RPMI8226 (cell line): Measurements from ENCODE around the gene LPP.

ENCODE experiments used
- DNase-seq: peaks from one replicate; pipeline ENCODE4 v3.0.0-alpha.2; 2015

LPP gene

GRCh38 chr3:188171682-188172467, 17.9 kb downstream of the LPP start:
- DNase-seq = no peak

GRCh38 chr3:188174317-188175044, 20.5 kb downstream of the LPP start:
- DNase-seq = no peak

DNA sequence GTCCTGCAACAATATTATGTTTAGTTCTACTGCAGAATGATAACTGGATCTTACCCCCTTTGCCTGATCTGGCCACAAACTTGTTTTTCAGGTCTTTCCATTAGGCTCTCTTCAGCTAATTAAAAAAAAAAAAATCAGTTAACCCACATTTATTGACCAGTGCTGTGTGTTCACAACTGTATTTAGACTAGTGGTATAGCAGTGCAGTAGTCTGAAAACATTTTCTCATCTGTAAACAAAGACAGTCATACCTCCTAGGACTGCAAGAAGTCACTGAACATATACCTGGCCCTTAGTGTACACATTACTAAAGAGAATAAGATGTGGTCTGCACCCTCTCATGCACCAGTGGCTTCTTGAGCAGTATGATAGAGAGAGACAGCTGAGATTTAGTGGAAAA, 22.5 kb downstream of the LPP start:
- DNase-seq = no peak

DNA sequence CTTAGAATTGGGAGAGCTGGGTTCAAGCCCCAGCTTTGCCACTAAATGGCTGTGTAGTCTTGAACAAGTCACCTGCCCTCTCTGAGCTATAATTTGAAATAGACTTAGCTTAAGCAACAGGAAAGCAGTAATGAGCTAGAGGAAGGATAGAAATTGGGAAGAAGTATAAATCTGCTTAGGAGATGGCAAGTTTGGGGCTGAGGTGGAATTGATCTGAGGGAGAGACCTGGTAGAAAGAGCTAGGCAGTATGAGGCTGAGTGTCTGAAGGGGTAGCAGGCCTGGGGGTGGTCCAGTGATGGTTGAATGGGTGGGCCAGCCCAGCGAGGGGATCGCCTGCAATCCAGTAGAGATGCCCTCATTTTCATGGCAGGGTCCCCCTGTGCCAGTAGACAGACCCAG, 22.9 kb downstream of the LPP start:
- DNase-seq = no peak

DNA sequence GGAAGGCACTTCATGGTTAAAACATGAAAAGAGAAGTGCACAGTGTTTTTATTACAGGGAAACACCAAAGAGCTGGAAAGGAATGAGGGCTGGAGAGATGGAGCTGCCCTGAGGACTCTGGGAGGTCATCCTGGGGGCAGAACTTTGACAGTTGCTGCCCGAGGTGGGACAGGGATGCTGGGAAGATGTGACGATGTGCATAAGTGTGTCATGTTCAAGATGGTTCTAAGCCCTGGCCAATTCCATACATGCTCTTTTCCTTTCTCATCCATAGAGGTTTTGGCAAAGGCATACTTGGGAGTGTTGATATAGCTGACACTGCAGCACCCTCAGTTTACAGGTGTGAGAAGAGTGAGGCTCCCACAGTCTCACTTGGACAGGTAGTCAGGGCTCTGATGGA, 23.8 kb downstream of the LPP start:
- no peak for DNase-seq

GRCh38 chr3:188178293-188178936, 24.5 kb downstream of the LPP start:
- no peak for DNase-seq

DNA sequence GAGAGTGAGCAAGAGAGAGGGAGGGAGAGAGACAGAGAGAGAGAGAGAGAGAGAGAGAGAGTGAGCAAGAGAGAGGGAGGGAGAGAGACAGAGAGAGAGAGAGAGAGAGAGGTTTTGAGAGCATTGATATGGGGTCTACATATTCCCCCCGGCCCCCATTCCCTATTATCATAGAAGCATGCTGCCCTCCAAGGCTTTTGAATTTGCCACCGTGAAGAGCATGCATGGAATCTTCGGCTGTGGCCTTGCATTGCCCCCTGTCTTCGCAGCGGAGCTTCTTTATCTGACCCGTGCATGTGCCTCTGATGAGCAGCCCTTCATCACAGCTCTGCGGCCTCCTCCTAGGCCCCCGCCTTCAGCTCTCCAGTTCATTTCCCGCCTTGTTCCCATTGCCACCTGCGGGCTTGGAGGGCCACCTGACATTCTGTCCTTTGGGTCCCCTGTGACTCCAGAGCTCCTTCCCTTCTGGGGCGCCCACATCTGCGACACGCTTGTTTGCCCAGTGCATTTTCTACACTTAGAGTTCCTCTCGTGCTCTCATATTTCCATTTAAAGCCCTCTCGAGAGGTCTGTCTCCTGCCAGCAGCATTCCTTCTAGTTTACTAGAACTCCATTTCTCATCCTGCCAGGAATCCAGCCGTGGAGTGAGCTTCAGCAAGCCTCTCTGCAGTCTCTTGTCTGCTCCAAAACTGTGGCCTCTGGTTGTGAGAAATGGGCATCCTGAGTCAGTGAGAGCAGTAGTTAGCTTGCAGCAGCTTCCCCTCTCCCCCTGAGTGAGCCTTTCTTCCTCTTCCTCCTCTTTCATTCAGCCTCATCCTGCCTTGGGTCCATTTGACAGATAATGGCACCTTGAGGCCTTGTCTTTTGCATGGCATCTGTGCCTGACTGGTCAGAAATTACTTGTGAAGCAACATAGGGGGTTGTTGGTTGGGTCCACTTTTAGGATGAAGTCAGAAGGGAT, 25.3 kb downstream of the LPP start:
- DNase-seq = no peak

DNA sequence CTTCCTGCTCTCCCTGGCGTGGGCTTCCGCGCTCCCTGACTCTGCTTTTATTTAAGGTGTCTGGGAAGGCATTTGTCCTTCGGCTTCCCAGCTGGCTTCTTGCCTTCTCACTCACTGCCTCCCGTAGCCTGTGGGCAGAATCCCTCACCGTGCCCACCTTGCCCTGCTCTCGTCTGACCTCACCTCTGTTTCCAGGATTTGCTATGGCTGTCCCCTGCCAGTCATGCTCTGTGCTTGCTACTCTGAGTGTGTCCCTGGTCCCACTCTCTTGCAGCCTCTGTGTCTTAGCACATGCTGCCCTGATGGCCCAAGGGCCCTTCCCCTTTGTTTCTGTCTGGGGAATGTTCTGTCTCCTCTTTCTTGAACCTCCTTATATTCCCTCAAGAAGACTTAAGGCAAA, 26.2 kb downstream of the LPP start:
- no peak for DNase-seq

GRCh38 chr3:188183452-188183851, 29.5 kb downstream of the LPP start:
- DNase-seq = no peak

DNA sequence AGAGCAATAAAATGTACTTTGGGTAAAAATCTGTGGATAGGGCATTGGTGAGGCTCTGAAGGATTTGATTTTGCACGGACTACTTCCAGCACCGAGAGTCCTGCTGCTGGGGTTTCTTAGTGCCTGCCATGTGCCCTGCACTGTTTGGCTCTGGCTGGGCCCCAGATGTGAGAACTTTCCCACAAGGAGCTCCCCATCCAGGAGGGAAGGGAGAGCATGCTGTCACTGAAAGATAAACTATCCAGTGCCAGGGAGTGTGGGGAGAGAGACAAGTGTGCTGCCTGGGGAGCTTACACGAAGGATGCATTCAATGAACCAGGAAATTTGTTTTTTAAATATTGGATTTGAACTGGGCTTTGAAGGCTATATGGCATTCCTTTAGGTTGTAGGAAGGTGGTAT, 30.2 kb downstream of the LPP start:
- DNase-seq = no peak

GRCh38 chr3:188184649-188185048, 30.7 kb downstream of the LPP start:
- no peak for DNase-seq

GRCh38 chr3:188185717-188186251, 31.8 kb downstream of the LPP start:
- no peak for DNase-seq

DNA sequence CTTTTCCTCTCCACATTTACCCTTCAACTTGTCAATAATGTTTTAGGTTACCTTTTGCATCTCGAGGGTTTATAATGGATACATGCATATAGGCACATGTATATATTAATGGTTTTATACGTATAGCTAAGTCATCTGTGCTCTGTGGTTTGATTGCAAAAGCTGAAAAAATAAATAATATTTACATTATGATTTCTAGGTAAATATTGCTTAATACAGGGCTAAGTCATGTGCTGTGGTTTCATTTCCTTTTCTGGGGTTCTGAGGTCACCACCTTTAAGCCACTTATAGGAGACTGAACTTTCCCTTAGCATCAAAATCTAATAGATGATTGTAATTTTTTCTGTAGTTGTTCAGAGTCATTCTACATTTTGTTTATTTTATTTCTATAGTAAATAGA, 33.1 kb downstream of the LPP start:
- DNase-seq = no peak

- no peak for DNase-seq
These were observed 35.0 kb downstream of the LPP start for GRCh38 chr3:188188911-188189310.

DNA sequence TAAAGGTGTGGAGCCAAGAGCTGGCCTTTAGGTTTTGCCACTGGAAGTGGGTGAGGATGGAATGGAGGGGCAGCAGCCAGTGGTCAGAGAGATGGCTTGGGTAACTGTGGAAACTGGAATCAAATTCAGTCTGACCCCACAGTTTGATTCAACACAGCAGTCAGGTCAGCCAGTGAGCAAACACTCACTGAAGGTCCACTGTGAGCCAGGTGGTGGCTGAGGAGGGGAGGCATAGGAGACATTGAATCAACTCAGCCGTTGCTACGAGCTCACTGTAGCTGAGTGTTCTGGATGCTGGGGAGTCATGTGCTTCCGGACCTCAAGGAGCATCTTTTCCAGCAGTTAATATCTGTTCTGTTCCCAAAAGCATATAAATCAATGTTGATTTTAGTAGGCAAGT, 37.5 kb downstream of the LPP start:
- no peak for DNase-seq

DNA sequence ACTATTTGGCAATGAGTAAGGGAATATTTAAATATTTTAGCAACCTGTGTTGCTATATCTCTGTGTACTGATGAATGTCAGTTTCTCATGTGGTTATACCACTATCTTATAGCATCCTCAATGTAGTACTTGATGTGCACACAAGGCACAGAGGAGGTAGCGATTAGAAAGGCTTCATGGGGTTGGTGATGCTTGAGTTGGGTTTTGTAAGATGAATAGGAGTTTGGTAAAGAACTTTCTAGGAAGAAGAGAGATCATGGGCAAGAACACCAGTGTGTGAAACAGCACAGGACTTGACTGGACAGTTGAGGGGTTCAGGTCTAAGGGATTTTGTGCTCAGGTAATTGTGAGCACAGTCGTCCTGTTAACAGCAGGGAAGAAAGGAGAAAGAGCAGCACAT, 38.1 kb downstream of the LPP start:
- no peak for DNase-seq

DNA sequence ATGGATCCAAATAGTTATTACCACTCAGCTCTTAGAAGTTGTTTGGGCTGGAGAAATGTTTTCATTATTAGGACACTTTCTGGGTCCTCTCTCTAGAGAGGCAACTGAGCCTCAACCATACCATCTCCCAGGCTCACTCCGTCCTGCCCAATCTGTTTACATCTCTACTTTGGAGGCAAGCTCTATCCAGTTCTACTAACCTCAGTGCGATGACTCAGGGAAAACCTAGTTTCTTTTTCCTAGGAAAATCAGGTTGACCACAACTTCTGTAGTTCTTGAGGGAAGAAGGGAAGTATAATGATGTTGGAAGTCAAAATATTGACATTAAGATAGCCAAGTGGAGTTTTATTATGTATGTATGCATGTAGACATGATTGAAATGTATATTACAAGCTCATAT, 40.4 kb downstream of the LPP start:
- DNase-seq = no peak

GRCh38 chr3:188196232-188196990, 42.5 kb downstream of the LPP start:
- DNase-seq = no peak

DNA sequence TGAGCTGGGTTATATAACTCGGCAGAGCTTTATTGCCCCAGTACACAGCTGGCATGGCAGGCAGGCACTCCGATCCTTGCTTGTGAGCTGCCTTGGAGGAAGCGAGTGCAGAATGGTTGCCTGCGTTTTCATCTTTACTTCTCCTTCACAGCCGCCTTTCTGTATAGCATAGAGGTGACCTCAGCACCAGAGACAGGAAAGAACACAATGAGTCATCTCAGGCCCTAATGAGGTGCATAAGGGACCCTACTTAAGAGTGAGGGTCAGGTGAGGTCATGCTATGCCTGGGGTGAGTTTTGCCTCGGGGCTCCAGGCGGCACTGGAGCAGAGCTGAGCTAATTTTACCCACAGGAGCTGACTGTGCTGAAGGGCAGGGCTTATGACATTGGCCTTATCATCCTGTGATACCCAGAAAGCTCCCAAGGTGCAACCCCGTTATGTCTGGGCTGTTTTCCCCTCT, 43.5 kb downstream of the LPP start:
- no peak for DNase-seq

- no peak for DNase-seq
These were observed 44.0 kb downstream of the LPP start for GRCh38 chr3:188198001-188198400.

DNA sequence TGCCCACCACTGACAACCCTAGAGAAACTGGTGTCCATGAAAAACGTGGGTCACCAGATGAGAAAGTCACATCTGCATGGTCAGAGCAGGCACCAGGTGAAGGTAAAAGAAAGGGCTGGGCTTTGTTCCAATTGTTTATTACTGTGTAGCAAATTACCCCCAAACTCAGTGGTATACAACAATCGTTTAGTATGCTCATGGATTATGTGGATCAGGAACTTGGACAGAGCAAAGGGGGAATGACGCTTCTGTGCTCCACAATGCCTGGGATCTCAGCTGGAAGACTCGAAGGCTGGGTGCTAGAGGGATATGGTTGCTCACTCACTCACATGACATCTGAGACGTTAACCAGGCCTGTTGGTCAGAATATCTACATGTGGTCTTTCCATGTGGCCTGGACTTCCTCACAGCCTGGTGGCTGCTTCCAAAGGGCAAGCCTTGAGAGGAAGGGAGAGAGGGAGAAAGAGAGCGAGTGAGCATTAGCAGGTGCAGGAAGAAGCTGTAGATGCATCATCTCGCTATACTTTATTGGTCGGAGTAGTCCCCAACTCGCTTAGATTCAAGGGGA, 44.9 kb downstream of the LPP start:
- DNase-seq = no peak
